K562 (cell line): ENCODE measurements around the gene NDUFA6. TPM values are rescaled to one million over a fixed set of nuclear protein-coding genes. Genes with fewer than 3 reads are reported as not detected.

Experiments used
- ATF1 ChIP-seq, 2 experiments: fragments of 450-650 bp in 1 of 2; IDR thresholded peaks; 2 replicates each; pipeline ENCODE4 v1.6.1; 2016; ENCODE audit warnings: missing compliant biosample characterization in 1 of 2, missing genetic modification characterization in 1 of 2
- CREB1 ChIP-seq, 2 experiments: sonication (generic) in 1 of 2; formaldehyde crosslinking in 1 of 2; IDR thresholded peaks; 2 replicates each; pipeline versions ENCODE4 v1.6.1 to v1.8.0; 2012 to 2022; ENCODE audit warnings: inconsistent platforms in 1 of 2, mild to moderate bottlenecking in 1 of 2, missing genetic modification reagents in 1 of 2, moderate library complexity in 1 of 2
- HMGXB4 ChIP-seq: sonication (generic); formaldehyde crosslinking; IDR thresholded peaks from 2 replicates; pipeline ENCODE4 v1.8.1; 2023; ENCODE audit warnings: mild to moderate bottlenecking, missing genetic modification reagents
- KAT7 ChIP-seq: sonication (generic); formaldehyde crosslinking; IDR thresholded peaks from 2 replicates; pipeline ENCODE4 v1.8.0; 2022; ENCODE audit warnings: missing genetic modification reagents, mild to moderate bottlenecking, borderline replicate concordance
- NR2C2 ChIP-seq, 2 experiments: fragments of 200-800 bp in 1 of 2; sonication (Bioruptor generic) in 1 of 2; sonication (generic) in 1 of 2; formaldehyde crosslinking in 1 of 2; IDR thresholded peaks; 2 replicates each; pipeline versions ENCODE4 v1.6.1 to v1.8.0; 2016 to 2022; ENCODE audit warnings: mild to moderate bottlenecking in 1 of 2, missing compliant biosample characterization in 1 of 2, missing genetic modification characterization in 1 of 2, missing genetic modification reagents in 1 of 2
- PPARD ChIP-seq: fragments of 250-450 bp; sonication (Bioruptor Pico); IDR thresholded peaks from 2 replicates; pipeline ENCODE4 v1.8.0; 2022; ENCODE audit warnings: inconsistent platforms, mild to moderate bottlenecking, moderate library complexity
- SNIP1 ChIP-seq: fragments of 450-650 bp; IDR thresholded peaks from 2 replicates; pipeline ENCODE4 v1.7.1; 2017; ENCODE audit warnings: low read depth, mild to moderate bottlenecking
- SP2 ChIP-seq: IDR thresholded peaks from 2 replicates; pipeline ENCODE4 v1.6.1; 2011; ENCODE audit warnings: mild to moderate bottlenecking, low read depth, low read length, moderate library complexity; ENCODE audit not compliant: poor library complexity, severe bottlenecking; ENCODE audit errors: extremely low read depth
- TOE1 ChIP-seq, 2 experiments: fragments of 450-650 bp in 1 of 2; sonication (generic) in 1 of 2; formaldehyde crosslinking in 1 of 2; IDR thresholded peaks; 2 replicates each; pipeline versions ENCODE4 v1.7.1 to v1.8.0; 2016 to 2022; ENCODE audit warnings: borderline replicate concordance in 2 of 2, mild to moderate bottlenecking in 2 of 2, antibody characterized with exemption in 1 of 2, inconsistent platforms in 1 of 2, low read depth in 1 of 2, missing genetic modification reagents in 1 of 2, moderate library complexity in 1 of 2
- ZBTB8A ChIP-seq: fragments of 450-650 bp; IDR thresholded peaks from 2 replicates; pipeline ENCODE4 v1.6.1; 2018; ENCODE audit warnings: mild to moderate bottlenecking, moderate library complexity; ENCODE audit not compliant: partially characterized antibody
- ZNF175 ChIP-seq: fragments of 200-800 bp; sonication (Bioruptor generic); IDR thresholded peaks from 2 replicates; pipeline ENCODE4 v1.6.1; 2016; ENCODE audit warnings: low read depth, mild to moderate bottlenecking, missing genetic modification characterization, missing compliant biosample characterization
- ZNF224 ChIP-seq: sonication (generic); formaldehyde crosslinking; IDR thresholded peaks from 2 replicates; pipeline ENCODE4 v1.8.0; 2022; ENCODE audit warnings: mild to moderate bottlenecking, missing genetic modification reagents
- ZNF592 ChIP-seq: fragments of 450-650 bp; IDR thresholded peaks from 2 replicates; pipeline ENCODE4 v1.6.1; 2017; ENCODE audit warnings: antibody characterized with exemption, mild to moderate bottlenecking
- ZNF699 ChIP-seq: fragments of 250-450 bp; sonication (Bioruptor Pico); IDR thresholded peaks from 2 replicates; pipeline ENCODE4 v1.8.0; 2021; ENCODE audit warnings: mild to moderate bottlenecking, moderate library complexity; ENCODE audit not compliant: insufficient replicate concordance
- polyA plus RNA-seq, 8 experiments: library from polyadenylated mRNA; depleted of rRNA in 4 of 8; stranded (reverse) in 5 of 8; unstranded in 3 of 8; fragments of >200 nt; fragmentation: Nextera tagmentation in 2 of 8; fragmentation: Illumina TruSeq in 1 of 8; extraction: Ambion mirVana in 2 of 8; extraction: Trizol in 1 of 8; gene quantifications; 2 replicates each; pipeline versions ENCODE4 v1.2.1 to v1.2.3, GENCODE V29; 2011 to 2014; ENCODE audit warnings: inconsistent platforms in 1 of 8, missing spikeins in 1 of 8
- total RNA-seq, 7 experiments: library from RNA; depleted of rRNA in 6 of 7; stranded (reverse); fragments of >200 nt in 6 of 7; fragmentation: Illumina TruSeq in 2 of 7; extraction: Trizol in 2 of 7; gene quantifications; 2 replicates each; pipeline versions ENCODE4 v1.2.1 to v1.2.3, GENCODE V29; 2011 to 2021; ENCODE audit warnings: low replicate concordance in 1 of 7
- TF ChIP-seq, protein P1 (sequence below): sonication (generic); formaldehyde crosslinking; IDR thresholded peaks from 2 replicates; pipeline ENCODE4 v1.8.0; 2022; ENCODE audit warnings: mild to moderate bottlenecking, missing genetic modification reagents
- TF ChIP-seq, protein P2 (sequence below): IDR thresholded peaks from 2 replicates; pipeline ENCODE4 v1.6.1; 2011; ENCODE audit not compliant: insufficient read length; ENCODE audit errors: extremely low read depth

The NDUFA6 gene
- total and polyA plus RNA-seq, 9 of the 15 experiments (the other 6 are each of a cell fraction or from before 2014, with no cell fraction given): 90.0 to 474 (median 128) TPM

DNA sequence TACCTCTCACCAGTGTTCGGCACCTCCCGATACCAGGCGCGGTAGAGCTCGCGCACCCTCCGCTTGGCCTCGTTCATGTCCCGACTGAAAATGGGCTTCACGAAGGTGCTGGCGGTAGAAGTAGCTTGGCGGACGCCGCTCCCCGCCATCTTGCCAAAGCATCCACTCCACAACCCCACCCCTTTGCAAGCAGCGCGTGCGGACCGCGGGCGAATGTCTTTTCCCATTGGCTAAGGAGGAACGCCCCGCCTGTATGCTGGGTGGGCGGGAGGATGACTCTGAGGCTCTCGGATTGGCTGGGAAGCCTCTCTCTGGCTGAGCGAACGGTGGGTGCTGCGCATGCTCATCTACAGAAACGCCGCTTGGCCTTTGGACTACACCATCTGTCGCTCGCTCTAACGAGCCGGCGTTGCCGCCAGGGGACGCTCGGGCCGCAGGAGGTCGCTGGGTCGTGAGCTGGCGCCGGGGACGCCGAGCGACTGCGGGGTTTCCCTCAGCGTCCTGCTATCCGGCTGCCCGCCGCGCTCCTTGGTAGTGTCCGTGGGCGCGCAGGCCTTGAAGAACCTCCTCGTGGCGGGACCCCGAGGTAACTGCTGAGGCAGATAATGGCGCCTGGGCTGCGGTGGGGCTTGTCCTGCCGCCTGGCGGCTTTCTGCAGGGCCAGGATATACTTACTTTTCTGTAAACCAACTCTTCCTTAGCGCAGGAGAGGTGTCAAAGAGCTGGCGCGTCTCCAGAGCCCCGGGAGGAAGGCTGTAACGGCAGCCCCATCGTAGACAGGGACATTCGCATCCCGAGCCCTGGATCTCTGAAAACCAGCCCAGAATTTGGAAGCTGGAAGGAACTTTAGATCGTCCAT lies at the start of gene NDUFA6 (continued):
- peak; percentile 25; the same call in 1 of the 2 replicates for TF ChIP-seq ZNF592
- TF ChIP-seq ZNF224 (CRISPR knock-in tag): no peak
- TF ChIP-seq ZNF175: no peak
- peak; percentile 83; the same call in 1 of the 2 replicates for TF ChIP-seq KAT7 (CRISPR knock-in tag)
- TF ChIP-seq NR2C2 (CRISPR knock-in tag; IDR thresholded peaks at IDR 0.05): no peak
- peak; percentile 73 for TF ChIP-seq NR2C2 (tag; IDR thresholded peaks at IDR 0.05)
- TF ChIP-seq ATF1 (CRISPR knock-in tag; IDR thresholded peaks at IDR 0.05): no peak
- TF ChIP-seq ATF1 (tag; IDR thresholded peaks at IDR 0.05): peak; percentile 20
- TF ChIP-seq CREB1 (IDR thresholded peaks at IDR 0.05): no peak
- peak; percentile 62; the same call in 1 of the 2 replicates for TF ChIP-seq CREB1 (CRISPR knock-in tag; IDR thresholded peaks at IDR 0.05)
- no peak for TF ChIP-seq TOE1 (IDR thresholded peaks at IDR 0.05; ENCODE audit: borderline replicate concordance)
- TF ChIP-seq TOE1 (CRISPR knock-in tag; IDR thresholded peaks at IDR 0.05; ENCODE audit: borderline replicate concordance, low read depth): no peak
- TF ChIP-seq, protein P1, sequence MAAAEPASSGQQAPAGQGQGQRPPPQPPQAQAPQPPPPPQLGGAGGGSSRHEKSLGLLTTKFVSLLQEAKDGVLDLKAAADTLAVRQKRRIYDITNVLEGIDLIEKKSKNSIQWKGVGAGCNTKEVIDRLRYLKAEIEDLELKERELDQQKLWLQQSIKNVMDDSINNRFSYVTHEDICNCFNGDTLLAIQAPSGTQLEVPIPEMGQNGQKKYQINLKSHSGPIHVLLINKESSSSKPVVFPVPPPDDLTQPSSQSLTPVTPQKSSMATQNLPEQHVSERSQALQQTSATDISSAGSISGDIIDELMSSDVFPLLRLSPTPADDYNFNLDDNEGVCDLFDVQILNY (CRISPR knock-in tag): 0 out of 2 replicates have a peak, but pooled peaks have one; percentile 62
- TF ChIP-seq ZBTB8A: no peak
- TF ChIP-seq SP2: peak; percentile 22
- 0 out of 2 replicates have a peak, but pooled peaks have one; percentile 28 for TF ChIP-seq HMGXB4 (CRISPR knock-in tag)
- TF ChIP-seq PPARD (CRISPR knock-in tag): no peak
- TF ChIP-seq, protein P2, sequence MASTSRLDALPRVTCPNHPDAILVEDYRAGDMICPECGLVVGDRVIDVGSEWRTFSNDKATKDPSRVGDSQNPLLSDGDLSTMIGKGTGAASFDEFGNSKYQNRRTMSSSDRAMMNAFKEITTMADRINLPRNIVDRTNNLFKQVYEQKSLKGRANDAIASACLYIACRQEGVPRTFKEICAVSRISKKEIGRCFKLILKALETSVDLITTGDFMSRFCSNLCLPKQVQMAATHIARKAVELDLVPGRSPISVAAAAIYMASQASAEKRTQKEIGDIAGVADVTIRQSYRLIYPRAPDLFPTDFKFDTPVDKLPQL: peak; percentile 26
- TF ChIP-seq SNIP1: no peak
- TF ChIP-seq ZNF699 (CRISPR knock-in tag): no peak
